B cell (primary cell): ENCODE results near the gene ANKRD44. TPM values are rescaled to one million over a fixed set of nuclear protein-coding genes. Genes with fewer than 3 reads are reported as not detected.

Experiments
- ATAC-seq: fragments of 200-7000 bp; cut with Tn5 transposase; one replicate; pipeline ENCODE4 v1.10.0; 2021; ENCODE audit warnings: low read depth, mild to moderate bottlenecking, moderate number of reproducible peaks, moderate library complexity
- CTCF ChIA-PET: fragments of 350-600 bp; sonication (Branson Sonifier 250); formaldehyde crosslinking; loops from one replicate; lab custom pipeline; 2021; ENCODE audit warnings: antibody characterized with exemption, inconsistent platforms; lab: Charles Lee
- POLR2A ChIA-PET: fragments of 350-600 bp; sonication (Branson Sonifier 250); formaldehyde crosslinking; loops from one replicate; lab custom pipeline; 2021; ENCODE audit warnings: antibody characterized with exemption; lab: Charles Lee
- DNase-seq: peaks from one replicate; pipeline ENCODE4 v3.0.0; 2013
- H2AFZ ChIP-seq: 2 replicates; pipeline ENCODE4 v1.6.1; 2012; ENCODE audit warnings: mild to moderate bottlenecking, low read depth, low read length; ENCODE audit not compliant: insufficient read depth, poor library complexity, severe bottlenecking
- H3K27ac ChIP-seq, 2 donors: 1 replicate in 1 of 2; 2 replicates in 1 of 2; pipeline ENCODE4 v1.5.1; 2012 to 2013; ENCODE audit warnings: low read length in 2 of 2, mild to moderate bottlenecking in 2 of 2, moderate library complexity in 1 of 2
- H3K27me3 ChIP-seq, 4 experiments: fragments of 200-600 bp in 1 of 4; sonication (generic) in 1 of 4; replicated peaks in 1 of 4; 1 replicate in 2 of 4; 2 replicates in 2 of 4; pipeline versions ENCODE4 v1.6.1 to v1.7.0; 2013 to 2016; ENCODE audit warnings: low read length in 3 of 4, mild to moderate bottlenecking in 2 of 4, mixed read lengths in 1 of 4, moderate library complexity in 1 of 4; ENCODE audit not compliant: insufficient read depth in 4 of 4, control insufficient read depth in 3 of 4; ENCODE audit errors: control extremely low read depth in 1 of 4
- H3K36me3 ChIP-seq, 2 experiments: replicated peaks in 1 of 2; 1 replicate in 1 of 2; 2 replicates in 1 of 2; pipeline versions ENCODE4 v1.6.1 to v1.7.1; 2013; ENCODE audit warnings: low read length in 1 of 2; ENCODE audit not compliant: insufficient read depth in 2 of 2, control insufficient read depth in 1 of 2; ENCODE audit errors: control extremely low read depth in 1 of 2, extremely low read depth in 1 of 2
- H3K4me1 ChIP-seq, 2 donors: fragments of 200-600 bp in 1 of 2; sonication (generic) in 1 of 2; 1 replicate in 1 of 2; 2 replicates in 1 of 2; pipeline versions ENCODE4 v1.5.1 to v1.6.1; 2013 to 2017; ENCODE audit warnings: low read length in 2 of 2; ENCODE audit not compliant: control insufficient read depth in 2 of 2, insufficient read depth in 2 of 2
- H3K4me2 ChIP-seq: replicated peaks from 2 replicates; pipeline ENCODE3; 2012; ENCODE audit warnings: mild to moderate bottlenecking, low read depth, low read length; ENCODE audit not compliant: poor library complexity, severe bottlenecking
- H3K4me3 ChIP-seq, 5 experiments: fragments of 200-600 bp in 1 of 5; sonication (generic) in 1 of 5; 1 replicate in 3 of 5; 2 replicates in 2 of 5; pipeline versions ENCODE4 v1.5.1 to v1.7.0; 2011 to 2016; ENCODE audit warnings: low read length in 4 of 5, mild to moderate bottlenecking in 4 of 5, low read depth in 2 of 5, control low read depth in 1 of 5, moderate library complexity in 1 of 5; ENCODE audit not compliant: insufficient read depth in 1 of 5; ENCODE audit errors: control extremely low read depth in 1 of 5, extremely low read depth in 1 of 5
- H3K79me2 ChIP-seq: fragments of 200-600 bp; sonication (generic); one replicate; pipeline ENCODE4 v1.6.0; 2016; ENCODE audit warnings: low read length; ENCODE audit not compliant: control insufficient read depth, insufficient read depth
- H3K9ac ChIP-seq: fragments of 200-600 bp; sonication (generic); 2 replicates; pipeline ENCODE4 v1.6.1; 2017; ENCODE audit warnings: mild to moderate bottlenecking, low read length, moderate library complexity
- H3K9me3 ChIP-seq, 3 donors: one replicate each; pipeline versions ENCODE4 v1.6.1 to v1.7.1; 2013; ENCODE audit warnings: low read length in 2 of 3; ENCODE audit not compliant: control insufficient read depth in 2 of 3, insufficient read depth in 1 of 3; ENCODE audit errors: control extremely low read depth in 1 of 3
- H4K20me1 ChIP-seq: 2 replicates; pipeline ENCODE4 v1.6.0; 2012; ENCODE audit warnings: mild to moderate bottlenecking, low read length; ENCODE audit not compliant: insufficient read depth, control insufficient read depth, poor library complexity, severe bottlenecking
- H3K27ac Mint-ChIP-seq: one replicate; pipeline ENCODE4 v1.8.0; 2021; ENCODE audit warnings: mixed read lengths
- H3K27me3 Mint-ChIP-seq: one replicate; pipeline ENCODE4 v1.8.0; 2021; ENCODE audit warnings: mixed read lengths
- H3K4me1 Mint-ChIP-seq: one replicate; pipeline ENCODE4 v1.8.0; 2021; ENCODE audit warnings: mixed read lengths
- H3K4me3 Mint-ChIP-seq: one replicate; pipeline ENCODE4 v1.8.0; 2021; ENCODE audit warnings: mixed read lengths
- H3K9me3 Mint-ChIP-seq: one replicate; pipeline ENCODE4 v1.8.0; 2022; ENCODE audit warnings: mixed read lengths; ENCODE audit not compliant: insufficient read depth
- EZH2 ChIP-seq: IDR thresholded peaks from 2 replicates; pipeline ENCODE4 v1.6.1; 2012; ENCODE audit warnings: borderline replicate concordance, low read depth, mild to moderate bottlenecking, moderate library complexity, low read length; ENCODE audit not compliant: insufficient read depth, poor library complexity, severe bottlenecking
- WGBS: methylation state at CpG from one replicate; pipeline ENCODE4 v1.1.5; 2013; ENCODE audit warnings: missing lambda C conversion rate; ENCODE audit not compliant: insufficient coverage; 5-methylcytosine and 5-hydroxymethylcytosine counted together
- intact Hi-C: fragments of 100-400 bp; cut with micrococcal nuclease; formaldehyde crosslinking; loops from one replicate; pipeline ENCODE4 v1.10.0; 2022
- polyA plus RNA-seq: library from polyadenylated mRNA; depleted of rRNA; stranded (reverse); fragments of >200 nt; gene quantifications from 2 replicates; pipeline ENCODE4 v1.2.3, GENCODE V29; 2012
- total RNA-seq, 2 donors: library from RNA; stranded (reverse); fragments of 120-200 nt in 1 of 2; gene quantifications; 1 replicate in 1 of 2; 2 replicates in 1 of 2; pipeline versions ENCODE4 v1.2.3 to v1.2.4, GENCODE V29; 2013 to 2022
- TF ChIP-seq, protein P1 (sequence below): fragments of 200-600 bp; IDR thresholded peaks from one replicate; pipeline ENCODE4 v1.8.0; 2022; ENCODE audit warnings: antibody characterized with exemption, mild to moderate bottlenecking

Gene ANKRD44
- total and polyA plus RNA-seq, 2 donors (not counting 1 experiment from before 2014, with no cell fraction given): 92.6 to 457 TPM

DNA sequence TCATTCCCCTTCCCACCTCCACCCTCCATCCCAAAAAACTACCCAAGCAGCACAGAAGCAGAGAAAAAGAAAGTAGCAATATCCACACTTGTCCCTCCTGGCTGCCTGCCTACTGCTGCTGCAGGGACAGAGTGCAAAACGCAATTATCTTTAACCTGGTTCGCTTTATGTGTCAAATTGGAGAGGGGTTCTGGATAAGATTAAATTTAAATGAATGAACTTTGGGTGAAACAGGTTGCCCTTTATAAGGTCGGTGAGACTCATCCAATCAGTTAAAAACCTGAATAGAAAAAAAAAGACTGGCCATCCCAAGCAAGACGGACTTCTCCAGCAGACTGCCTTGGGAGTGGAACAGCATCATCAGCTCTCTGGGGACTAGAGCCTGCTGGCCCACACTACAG is 62.6 kb downstream of the ANKRD44 start:
- no peaks in the 10 kb centered on the region for H3K27me3 ChIP-seq
- H3K4me1 Mint-ChIP-seq: peaks cover 76% of the 10 kb centered on the region
- peak overlapping the region; percentile 70 for H3K27ac Mint-ChIP-seq
- no peak overlapping the region for H3K4me3 ChIP-seq
- H3K4me1 ChIP-seq: peaks cover 50 to 69% of the 10 kb centered on the region in 2 donors
- H3K79me2 ChIP-seq: peaks cover 98% of the 10 kb centered on the region
- no peak overlapping the region for H3K4me3 Mint-ChIP-seq
- no peaks in the 10 kb centered on the region for H3K9me3 Mint-ChIP-seq
- H3K36me3 ChIP-seq: peaks cover 0 to 35% of the 10 kb centered on the region in 2 experiments
- H4K20me1 ChIP-seq: peaks cover 19% of the 10 kb centered on the region
- TF ChIP-seq EZH2: no peak
- TF ChIP-seq, protein P1, sequence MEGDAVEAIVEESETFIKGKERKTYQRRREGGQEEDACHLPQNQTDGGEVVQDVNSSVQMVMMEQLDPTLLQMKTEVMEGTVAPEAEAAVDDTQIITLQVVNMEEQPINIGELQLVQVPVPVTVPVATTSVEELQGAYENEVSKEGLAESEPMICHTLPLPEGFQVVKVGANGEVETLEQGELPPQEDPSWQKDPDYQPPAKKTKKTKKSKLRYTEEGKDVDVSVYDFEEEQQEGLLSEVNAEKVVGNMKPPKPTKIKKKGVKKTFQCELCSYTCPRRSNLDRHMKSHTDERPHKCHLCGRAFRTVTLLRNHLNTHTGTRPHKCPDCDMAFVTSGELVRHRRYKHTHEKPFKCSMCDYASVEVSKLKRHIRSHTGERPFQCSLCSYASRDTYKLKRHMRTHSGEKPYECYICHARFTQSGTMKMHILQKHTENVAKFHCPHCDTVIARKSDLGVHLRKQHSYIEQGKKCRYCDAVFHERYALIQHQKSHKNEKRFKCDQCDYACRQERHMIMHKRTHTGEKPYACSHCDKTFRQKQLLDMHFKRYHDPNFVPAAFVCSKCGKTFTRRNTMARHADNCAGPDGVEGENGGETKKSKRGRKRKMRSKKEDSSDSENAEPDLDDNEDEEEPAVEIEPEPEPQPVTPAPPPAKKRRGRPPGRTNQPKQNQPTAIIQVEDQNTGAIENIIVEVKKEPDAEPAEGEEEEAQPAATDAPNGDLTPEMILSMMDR: no peak
- DNase-seq (no peak), ATAC-seq (no peak)
- no peak overlapping the region for H3K4me2 ChIP-seq
- ChIA-PET POLR2A (interaction anchor here (0.8 kb wide), 1 partner anchor 9 kb away, joined by 3 read pairs; no protein-coding TSS in a partner anchor), CTCF (interaction anchor here (1.3 kb wide), 1 partner anchor 8 kb away, joined by 3 read pairs; no protein-coding TSS in a partner anchor)
- no peak overlapping the region for H2AFZ ChIP-seq
- H3K9ac ChIP-seq: no peak overlapping the region
- H3K27me3 Mint-ChIP-seq: no peaks in the 10 kb centered on the region
- intact Hi-C loops: no loop called here
- peaks cover 0 to 8% (median 0%) of the 10 kb centered on the region in 3 donors for H3K9me3 ChIP-seq
- peak overlapping the region in 1 of 2 donors; percentile 33 for H3K27ac ChIP-seq
- 100% methylated on average over 2 of the region's 4 CpGs for WGBS

DNA sequence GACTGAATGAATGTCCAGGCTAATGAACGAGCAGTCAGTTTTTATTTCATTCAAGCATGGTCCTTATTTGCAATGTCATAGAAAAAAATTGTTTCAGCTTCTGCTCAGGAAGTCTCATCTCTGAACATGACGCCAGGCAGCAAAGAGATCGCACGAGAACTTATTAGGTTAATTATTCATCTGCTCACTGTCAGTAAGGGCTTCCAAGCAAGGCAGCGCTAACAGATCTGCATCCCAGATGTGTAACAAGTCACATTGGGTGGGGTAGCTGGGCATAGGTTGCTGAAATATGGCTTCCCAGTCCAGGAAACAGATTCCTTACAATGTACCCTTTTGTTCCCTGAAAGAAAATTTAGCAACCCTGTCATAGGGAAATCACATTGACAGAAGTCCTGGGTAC is 63.5 kb downstream of the ANKRD44 start:
- peaks cover 0 to 4% (median 0%) of the 10 kb centered on the region in 3 donors for H3K9me3 ChIP-seq
- H3K36me3 ChIP-seq: peaks cover 0 to 38% of the 10 kb centered on the region in 2 experiments
- TF ChIP-seq, protein P1: no peak
- TF ChIP-seq EZH2: no peak
- no peak for DNase-seq
- Mint-ChIP-seq H3K4me3 (no peak overlapping the region), H3K9me3 (no peaks in the 10 kb centered on the region), H3K27ac (peak overlapping the region; percentile 4), H3K27me3 (no peaks in the 10 kb centered on the region), H3K4me1 (peaks cover 80% of the 10 kb centered on the region)
- intact Hi-C loops: loop anchor here (1.0 kb wide), 1 partner anchor 8 kb away; no protein-coding TSS in a partner anchor
- H3K4me3 ChIP-seq: no peak overlapping the region
- no peak overlapping the region for H3K9ac ChIP-seq
- no peak overlapping the region for H2AFZ ChIP-seq
- H3K4me1 ChIP-seq: peaks cover 54 to 74% of the 10 kb centered on the region in 2 donors
- H3K27me3 ChIP-seq: no peaks in the 10 kb centered on the region
- ChIA-PET POLR2A (no interaction called here), CTCF (no interaction called here)
- 63% methylated on average over 4 of the region's 5 CpGs for WGBS
- H3K79me2 ChIP-seq: peaks cover 98% of the 10 kb centered on the region
- no peak for ATAC-seq
- H4K20me1 ChIP-seq: peaks cover 26% of the 10 kb centered on the region
- H3K4me2 ChIP-seq: no peak overlapping the region
- H3K27ac ChIP-seq: peak overlapping the region in 1 of 2 donors; percentile 33
